Measurements from ENCODE around the gene XYLT1. TPM values are rescaled to one million over a fixed set of nuclear protein-coding genes. Genes with fewer than 3 reads are reported as not detected.
"Not testable (repeated sequence)": the region's sequence is repeated elsewhere in the genome, so short reads cannot be mapped to it uniquely, and the experiment has no call there.

The XYLT1 gene
- total RNA-seq, 1 donor from 2014 or later, result 14.7 TPM

GRCh38 chr16:17318238-17318637, 152.5 kb downstream of the XYLT1 start:
- Mint-ChIP-seq H3K36me3 (ENCODE audit: low read depth) (peaks cover 14% of the 10 kb centered on the region), H3K4me1 (peaks cover 36% of the 10 kb centered on the region), H3K9me3 (no peaks in the 10 kb centered on the region), H3K27ac (no peak overlapping the region), H3K4me3 (no peak overlapping the region), H3K27me3 (no peaks in the 10 kb centered on the region)
- intact Hi-C loops (cut with micrococcal nuclease), result no loop called here
- no peak for DNase-seq

- Mint-ChIP-seq H3K27me3 (no peaks in the 10 kb centered on the region), H3K4me1 (peaks cover 38% of the 10 kb centered on the region), H3K4me3 (no peak overlapping the region), H3K36me3 (ENCODE audit: low read depth) (peaks cover 23% of the 10 kb centered on the region), H3K9me3 (no peaks in the 10 kb centered on the region), H3K27ac (no peak overlapping the region)
- intact Hi-C loops (cut with micrococcal nuclease), result no loop called here
- no peak for DNase-seq
These were observed 154.8 kb downstream of the XYLT1 start for GRCh38 chr16:17316005-17316404.

DNA sequence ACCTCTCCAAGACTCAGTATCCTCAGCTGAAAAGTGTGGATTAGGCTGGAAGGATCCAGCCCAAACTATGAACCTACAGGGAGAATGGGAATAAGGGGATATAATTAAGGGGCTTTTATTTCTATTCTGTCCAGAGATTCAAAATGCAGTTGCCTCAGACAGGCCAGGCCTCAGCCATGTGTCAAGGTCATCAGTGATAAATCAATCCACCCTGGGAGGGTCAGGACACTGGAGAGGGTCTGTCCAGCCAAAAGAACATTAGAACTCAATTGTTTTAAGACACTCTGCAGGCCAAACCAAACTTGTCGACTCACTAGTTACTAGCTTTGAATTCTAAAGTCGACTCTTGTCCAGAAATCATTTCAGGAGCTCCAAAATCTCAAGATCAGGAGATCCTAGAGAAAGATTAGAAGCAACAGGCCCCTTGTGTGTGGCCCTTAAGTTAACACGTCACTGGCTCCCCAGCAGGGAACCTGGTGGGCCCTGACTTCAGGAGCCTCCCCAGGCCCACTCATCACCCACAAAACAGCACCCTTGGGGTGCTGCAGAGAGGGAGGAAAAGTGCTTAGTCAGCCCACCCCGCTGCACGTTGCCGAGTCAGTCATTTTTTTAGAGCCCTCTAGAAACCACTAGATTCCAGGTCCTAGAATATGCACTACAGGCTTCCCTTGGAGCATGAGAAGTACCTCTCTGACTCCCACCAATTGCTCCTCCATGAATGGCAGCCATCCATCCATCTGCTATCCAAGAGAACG, 156.8 kb downstream of the XYLT1 start:
- intact Hi-C loops (cut with micrococcal nuclease), result no loop called here
- no peak overlapping the region for H3K27ac Mint-ChIP-seq
- peaks cover 29% of the 10 kb centered on the region for H3K36me3 Mint-ChIP-seq (ENCODE audit: low read depth)
- no peaks in the 10 kb centered on the region for H3K27me3 Mint-ChIP-seq
- DNase-seq, result no peak
- no peaks in the 10 kb centered on the region for H3K9me3 Mint-ChIP-seq
- no peak overlapping the region for H3K4me3 Mint-ChIP-seq
- H3K4me1 Mint-ChIP-seq, result peaks cover 39% of the 10 kb centered on the region

DNA sequence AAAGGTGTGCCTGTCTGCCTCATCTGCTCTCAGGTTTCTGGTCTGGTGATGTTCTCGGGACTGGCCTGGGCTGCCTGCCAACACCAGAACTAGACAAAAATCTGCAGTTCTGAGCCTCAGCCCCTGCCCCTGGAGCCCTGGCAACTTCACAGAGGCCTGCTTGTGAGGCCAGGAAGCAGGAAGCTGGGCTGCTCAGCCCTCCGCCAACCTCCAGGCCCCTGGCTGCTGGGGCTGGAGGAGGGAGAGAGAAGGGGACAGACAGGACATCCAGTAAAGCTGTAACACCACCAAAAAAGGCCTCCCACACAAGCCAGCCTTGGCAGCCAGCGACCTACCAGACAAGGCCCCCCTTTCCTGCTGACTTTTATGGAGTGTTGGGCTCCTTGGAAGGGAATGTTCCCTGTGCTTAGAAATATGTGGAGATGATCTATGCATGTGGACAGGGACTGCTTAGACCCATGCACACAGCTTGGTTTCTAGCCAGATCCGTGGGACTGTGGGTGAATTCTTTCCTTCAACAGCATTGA, 157.6 kb downstream of the XYLT1 start:
- Mint-ChIP-seq H3K4me3 (no peak overlapping the region), H3K27ac (no peak overlapping the region), H3K9me3 (no peaks in the 10 kb centered on the region), H3K36me3 (ENCODE audit: low read depth) (peaks cover 31% of the 10 kb centered on the region), H3K27me3 (no peaks in the 10 kb centered on the region), H3K4me1 (peaks cover 40% of the 10 kb centered on the region)
- DNase-seq, result no peak
- intact Hi-C loops (cut with micrococcal nuclease), result no loop called here

GRCh38 chr16:17312094-17312710, 158.6 kb downstream of the XYLT1 start:
- intact Hi-C loops (cut with micrococcal nuclease), result no loop called here
- no peaks in the 10 kb centered on the region for H3K9me3 Mint-ChIP-seq
- DNase-seq, result no peak
- H3K27me3 Mint-ChIP-seq, result no peaks in the 10 kb centered on the region
- peaks cover 39% of the 10 kb centered on the region for H3K4me1 Mint-ChIP-seq
- no peak overlapping the region for H3K4me3 Mint-ChIP-seq
- H3K36me3 Mint-ChIP-seq (ENCODE audit: low read depth), result peaks cover 25% of the 10 kb centered on the region
- H3K27ac Mint-ChIP-seq, result peak overlapping the region; percentile 46

DNA sequence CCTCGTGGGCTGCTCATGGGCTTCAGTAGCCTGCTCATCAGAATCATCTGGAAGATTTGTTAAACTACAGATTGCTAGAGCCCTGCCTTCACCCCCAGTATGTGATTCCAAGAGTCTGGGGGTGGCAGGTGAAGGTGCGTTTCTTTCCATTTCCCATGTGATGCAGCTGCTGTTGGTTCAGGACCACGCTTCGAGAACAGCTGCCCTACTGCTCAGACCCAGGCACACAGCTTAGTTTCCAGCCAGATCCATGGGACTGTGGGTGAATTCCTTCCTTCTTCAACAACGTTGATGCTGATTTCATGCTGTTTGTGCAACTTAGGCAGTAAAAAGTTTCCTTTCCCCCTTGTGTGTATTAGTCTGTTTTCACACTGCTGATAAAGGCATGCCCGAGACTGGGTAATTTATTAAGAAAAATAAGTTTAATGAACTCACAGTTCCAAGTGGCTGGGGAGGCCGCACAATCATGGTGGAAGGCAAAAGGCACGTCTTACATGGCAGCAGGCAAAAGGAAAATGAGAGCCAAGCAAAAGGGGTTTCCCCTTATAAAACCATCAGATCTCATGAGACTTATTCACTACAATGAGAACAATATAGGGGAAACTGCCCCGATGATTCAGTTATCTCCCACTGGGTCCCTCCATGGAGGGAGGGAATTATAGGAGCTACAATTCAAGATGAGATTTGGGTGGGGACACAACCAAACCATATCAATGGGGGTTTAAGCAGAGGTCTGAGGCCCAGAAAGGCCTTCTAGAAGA, 159.2 kb downstream of the XYLT1 start:
- DNase-seq, result no peak
- H3K27me3 Mint-ChIP-seq, result no peaks in the 10 kb centered on the region
- no peak overlapping the region for H3K4me3 Mint-ChIP-seq
- peaks cover 39% of the 10 kb centered on the region for H3K4me1 Mint-ChIP-seq
- no peaks in the 10 kb centered on the region for H3K9me3 Mint-ChIP-seq
- intact Hi-C loops (cut with micrococcal nuclease), result no loop called here
- peak overlapping the region; percentile 46 for H3K27ac Mint-ChIP-seq
- peaks cover 25% of the 10 kb centered on the region for H3K36me3 Mint-ChIP-seq (ENCODE audit: low read depth)

DNA sequence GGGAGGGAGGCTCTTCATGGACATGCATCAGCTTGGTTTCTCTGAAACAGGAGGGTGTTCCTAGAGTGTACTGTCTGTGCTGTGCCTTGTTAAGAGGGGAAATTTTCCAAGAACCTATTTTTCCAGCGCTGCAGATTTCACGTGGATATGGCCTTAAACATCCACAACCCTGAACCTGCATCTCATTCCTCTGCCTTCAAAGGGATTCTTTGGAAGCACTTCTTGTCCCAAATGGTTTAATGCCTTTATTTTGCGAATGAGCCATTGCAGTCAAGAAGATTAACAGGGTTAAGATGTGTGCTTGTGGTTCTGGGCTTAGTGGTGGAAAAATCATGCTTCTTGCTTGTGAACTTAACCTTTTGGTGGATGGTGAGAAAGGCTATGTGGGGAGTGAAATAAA, 161.2 kb downstream of the XYLT1 start:
- Mint-ChIP-seq H3K36me3 (ENCODE audit: low read depth) (peaks cover 22% of the 10 kb centered on the region), H3K4me1 (peaks cover 38% of the 10 kb centered on the region), H3K9me3 (no peaks in the 10 kb centered on the region), H3K27me3 (no peaks in the 10 kb centered on the region), H3K27ac (no peak overlapping the region), H3K4me3 (no peak overlapping the region)
- DNase-seq, result no peak
- intact Hi-C loops (cut with micrococcal nuclease), result loop anchor here (5.0 kb wide), 2 partner anchors 33 to 58 kb away; no protein-coding TSS in a partner anchor

GRCh38 chr16:17308186-17308585, 162.6 kb downstream of the XYLT1 start:
- no peak for DNase-seq
- peaks cover 24% of the 10 kb centered on the region for H3K36me3 Mint-ChIP-seq (ENCODE audit: low read depth)
- intact Hi-C loops (cut with micrococcal nuclease), result loop anchor here (5.0 kb wide), 2 partner anchors 34 to 59 kb away; no protein-coding TSS in a partner anchor
- H3K27ac Mint-ChIP-seq, result no peak overlapping the region
- H3K4me1 Mint-ChIP-seq, result peaks cover 34% of the 10 kb centered on the region
- no peaks in the 10 kb centered on the region for H3K9me3 Mint-ChIP-seq
- no peaks in the 10 kb centered on the region for H3K27me3 Mint-ChIP-seq
- H3K4me3 Mint-ChIP-seq, result no peak overlapping the region

DNA sequence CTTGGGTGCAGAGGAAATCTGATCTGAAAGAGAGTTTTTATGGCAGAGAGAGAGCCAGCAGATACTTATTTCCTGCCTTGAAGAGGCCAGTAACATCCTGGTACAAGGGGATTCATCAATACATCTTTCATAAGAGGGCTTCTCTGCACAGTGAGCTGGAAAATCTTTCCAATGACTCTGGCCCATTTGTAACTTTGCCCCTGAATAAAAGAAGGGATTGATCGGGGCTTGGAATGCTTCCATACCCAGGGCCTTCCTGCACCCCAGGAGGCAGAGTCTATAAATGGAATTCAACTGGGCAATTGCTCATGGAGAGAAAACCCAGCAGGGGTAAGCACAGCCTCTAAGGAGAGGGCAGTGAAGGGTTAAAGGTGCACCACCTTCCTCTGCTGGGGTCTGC, 163.3 kb downstream of the XYLT1 start:
- H3K9me3 Mint-ChIP-seq, result no peaks in the 10 kb centered on the region

DNA sequence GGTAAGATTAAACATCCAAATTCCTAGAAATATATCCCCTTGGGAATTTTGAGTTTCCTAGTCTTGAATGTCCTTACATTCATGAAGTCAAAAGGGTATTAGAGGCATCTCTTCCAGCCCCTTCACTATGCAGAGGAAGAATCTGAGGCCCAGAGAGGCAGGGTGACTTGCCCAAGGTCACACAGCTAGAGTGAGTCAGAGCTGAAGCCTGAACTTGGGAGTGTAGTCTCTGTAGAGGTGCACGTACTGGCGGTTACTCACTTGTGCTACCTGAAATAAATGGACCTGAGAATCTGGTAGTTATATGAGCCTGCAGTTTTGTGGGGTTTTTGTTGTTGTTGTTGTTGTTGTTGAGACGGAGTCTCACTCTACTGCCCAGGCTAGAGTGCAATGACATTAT, 164.0 kb downstream of the XYLT1 start:
- Mint-ChIP-seq H3K4me1 (peaks cover 42% of the 10 kb centered on the region), H3K9me3 (no peaks in the 10 kb centered on the region), H3K27me3 (no peaks in the 10 kb centered on the region), H3K4me3 (no peak overlapping the region), H3K36me3 (ENCODE audit: low read depth) (peaks cover 21% of the 10 kb centered on the region), H3K27ac (no peak overlapping the region)
- intact Hi-C loops (cut with micrococcal nuclease), result loop anchor here (5.0 kb wide), 2 partner anchors 36 to 61 kb away; no protein-coding TSS in a partner anchor
- no peak for DNase-seq

More for the DNA sequence above, 163.3 kb downstream of the XYLT1 start:
- Mint-ChIP-seq H3K27me3 (no peaks in the 10 kb centered on the region), H3K27ac (no peak overlapping the region), H3K4me3 (no peak overlapping the region), H3K4me1 (peaks cover 40% of the 10 kb centered on the region), H3K36me3 (ENCODE audit: low read depth) (peaks cover 24% of the 10 kb centered on the region)
- intact Hi-C loops (cut with micrococcal nuclease), result loop anchor here (5.0 kb wide), 2 partner anchors 35 to 60 kb away; no protein-coding TSS in a partner anchor
- DNase-seq, result no peak

- H3K4me3 Mint-ChIP-seq, result not testable (repeated sequence)
These were observed 164.5 kb downstream of the XYLT1 start for GRCh38 chr16:17306211-17306610.

GRCh38 chr16:17305694-17306093, 165.1 kb downstream of the XYLT1 start:
- peaks cover 43% of the 10 kb centered on the region for H3K4me1 Mint-ChIP-seq
- DNase-seq, result peak; percentile 70

More at GRCh38 chr16:17306211-17306610, 164.5 kb downstream of the XYLT1 start:
- peaks cover 43% of the 10 kb centered on the region for H3K4me1 Mint-ChIP-seq
- peak overlapping the region; percentile 35 for H3K27ac Mint-ChIP-seq
- H3K9me3 Mint-ChIP-seq, H3K27me3 Mint-ChIP-seq, DNase-seq: not testable (repeated sequence)
- peaks cover 17% of the 10 kb centered on the region for H3K36me3 Mint-ChIP-seq (ENCODE audit: low read depth)
- intact Hi-C loops (cut with micrococcal nuclease), result loop anchor here (5.0 kb wide), 2 partner anchors 36 to 61 kb away; no protein-coding TSS in a partner anchor

GRCh38 chr16:17304491-17305119, 166.2 kb downstream of the XYLT1 start:
- Mint-ChIP-seq H3K4me1 (peaks cover 41% of the 10 kb centered on the region), H3K36me3 (ENCODE audit: low read depth) (peaks cover 9% of the 10 kb centered on the region), H3K27ac (peak overlapping the region; percentile 7), H3K9me3 (no peaks in the 10 kb centered on the region), H3K4me3 (peak overlapping the region; percentile 28), H3K27me3 (no peaks in the 10 kb centered on the region)
- no peak for DNase-seq
- intact Hi-C loops (cut with micrococcal nuclease), result loop anchor here (5.0 kb wide), 2 partner anchors 38 to 63 kb away; no protein-coding TSS in a partner anchor

More at GRCh38 chr16:17305694-17306093, 165.1 kb downstream of the XYLT1 start:
- intact Hi-C loops (cut with micrococcal nuclease), result loop anchor here (5.0 kb wide), 2 partner anchors 37 to 62 kb away; no protein-coding TSS in a partner anchor
- Mint-ChIP-seq H3K9me3 (no peaks in the 10 kb centered on the region), H3K27ac (peak overlapping the region; percentile 35), H3K4me3 (peak overlapping the region; percentile 38), H3K36me3 (ENCODE audit: low read depth) (peaks cover 15% of the 10 kb centered on the region), H3K27me3 (no peaks in the 10 kb centered on the region)
